Endometrial microvascular endothelial cells (primary cell): Measurements from ENCODE around the gene TBC1D21. TPM values are rescaled to one million over a fixed set of nuclear protein-coding genes. Genes with fewer than 3 reads are reported as not detected.

ENCODE experiments used
- in situ Hi-C: cut with HindIII; loops from 2 replicates; pipeline ENCODE4 v1.10.0; 2017; ENCODE audit warnings: low sequenced_read_pairs, low pct_unique_long_range_greater_than_20kb; ENCODE audit errors: inconsistent ontology term
- total RNA-seq: library from RNA; depleted of rRNA; stranded (reverse); fragments of >200 nt; gene quantifications from one replicate; pipeline ENCODE4 v1.2.3, GENCODE V29; 2015; ENCODE audit errors: inconsistent ontology term

TBC1D21 gene
- not detected for total RNA-seq

GRCh38 chr15:73873456-73873855, at the start of gene TBC1D21:
TBC1D21 (plus strand) TSS chr15:73873564; CDS start chr15:73873710, 146 bp downstream.
- in situ Hi-C loops = loop anchor here (25.0 kb wide), 1 partner anchor 111 kb away; the partner anchor contains the start of gene INSYN1

- in situ Hi-C loops = no loop called here
These were observed 46.6 kb upstream of the TBC1D21 start for GRCh38 chr15:73826711-73827251.

GRCh38 chr15:73829523-73829922, 43.8 kb upstream of the TBC1D21 start:
- in situ Hi-C loops = no loop called here

- in situ Hi-C loops = no loop called here
These were observed 40.7 kb upstream of the TBC1D21 start for GRCh38 chr15:73832657-73833056.

- in situ Hi-C loops = no loop called here
These were observed 36.5 kb upstream of the TBC1D21 start for GRCh38 chr15:73836845-73837244.

GRCh38 chr15:73838831-73839426, 34.4 kb upstream of the TBC1D21 start:
- in situ Hi-C loops = no loop called here

- in situ Hi-C loops = no loop called here
These were observed 33.5 kb upstream of the TBC1D21 start for GRCh38 chr15:73839699-73840377.

- in situ Hi-C loops = no loop called here
These were observed 32.6 kb upstream of the TBC1D21 start for GRCh38 chr15:73840771-73841170.

- in situ Hi-C loops = no loop called here
These were observed 31.3 kb upstream of the TBC1D21 start for GRCh38 chr15:73841756-73842725.

- in situ Hi-C loops = no loop called here
These were observed 29.6 kb upstream of the TBC1D21 start for GRCh38 chr15:73843787-73844186.

GRCh38 chr15:73844356-73844755, 29.0 kb upstream of the TBC1D21 start:
- in situ Hi-C loops = no loop called here

GRCh38 chr15:73845507-73845906, 27.9 kb upstream of the TBC1D21 start:
- in situ Hi-C loops = no loop called here

- in situ Hi-C loops = no loop called here
These were observed 27.5 kb upstream of the TBC1D21 start for GRCh38 chr15:73845907-73846306.

GRCh38 chr15:73849641-73850040, 23.7 kb upstream of the TBC1D21 start:
- in situ Hi-C loops = loop anchor here (25.0 kb wide), 1 partner anchor 87 kb away; the partner anchor contains the start of gene INSYN1

GRCh38 chr15:73850228-73850627, 23.1 kb upstream of the TBC1D21 start:
- in situ Hi-C loops = loop anchor here (25.0 kb wide), 1 partner anchor 88 kb away; the partner anchor contains the start of gene INSYN1

- in situ Hi-C loops = loop anchor here (25.0 kb wide), 1 partner anchor 89 kb away; the partner anchor contains the start of gene INSYN1
These were observed 21.7 kb upstream of the TBC1D21 start for GRCh38 chr15:73851689-73852088.

- in situ Hi-C loops = loop anchor here (25.0 kb wide), 1 partner anchor 90 kb away; the partner anchor contains the start of gene INSYN1
These were observed 20.9 kb upstream of the TBC1D21 start for GRCh38 chr15:73852507-73852906.

- in situ Hi-C loops = loop anchor here (25.0 kb wide), 1 partner anchor 92 kb away; the partner anchor contains the start of gene INSYN1
These were observed 19.1 kb upstream of the TBC1D21 start for GRCh38 chr15:73854265-73854664.
